ENCODE data around the gene VWCE. TPM values are rescaled to one million over a fixed set of nuclear protein-coding genes. Genes with fewer than 3 reads are reported as not detected.

The VWCE gene
- total RNA-seq, 2 experiments from 2014 or later = 0.64 to 1.0 TPM

- ChIA-PET POLR2A (interaction anchor here (1.6 to 5.3 kb wide), 6 partner anchors 12 to 95 kb away, joined by 3 to 64 read pairs (median 28); partner anchors contain the start of genes CPSF7, CYB561A3, SDHAF2 and TMEM138), CTCF (interaction anchor here (0.6 to 6.0 kb wide), 6 partner anchors 20 to 101 kb away, joined by 3 to 173 read pairs (median 8); partner anchors contain the start of genes CYB561A3, TMEM138 and TMEM216)
- H3K27ac Mint-ChIP-seq = peak overlapping the region; percentile 95
- Histone ChIP-seq H3K36me3 (ENCODE audit: insufficient read depth, low read length) (peaks cover 10% of the 10 kb centered on the region), H3K9me3 (ENCODE audit: control insufficient read depth in 1 of 2, insufficient read depth in 1 of 2, low read length in 2 of 2) (no peaks in the 10 kb centered on the region), H3K4me1 (ENCODE audit: insufficient read depth, low read length) (peaks cover 52% of the 10 kb centered on the region), H3K27ac (ENCODE audit: low read depth in 1 of 2, low read length in 2 of 2) (no peak overlapping the region), H3K4me3 (ENCODE audit: low read length) (no peak overlapping the region), H3K27me3 (ENCODE audit: control insufficient read depth in 1 of 2, insufficient read depth in 2 of 2, low read length in 2 of 2) (no peaks in the 10 kb centered on the region)
- peaks cover 54% of the 10 kb centered on the region for H3K4me1 Mint-ChIP-seq (ENCODE audit: low read depth)
- intact Hi-C loops (cut with DNase I, micrococcal nuclease) = loop anchor here (2.0 to 5.0 kb wide), 5 partner anchors 94 to 492 kb away; partner anchors contain the start of genes CCDC86 (in 1 of the 2), CPSF7 (in 1 of the 2), SYT7 (in 1 of the 2) and TMEM109 (in 1 of the 2)
- DNase-seq (peak in 1 of 14 experiments; percentile 27), ATAC-seq (ENCODE audit: poor library complexity) (no peak)
- no peaks in the 10 kb centered on the region for H3K27me3 Mint-ChIP-seq
- no peaks in the 10 kb centered on the region for H3K9me3 Mint-ChIP-seq
- TF ChIP-seq, protein P1, sequence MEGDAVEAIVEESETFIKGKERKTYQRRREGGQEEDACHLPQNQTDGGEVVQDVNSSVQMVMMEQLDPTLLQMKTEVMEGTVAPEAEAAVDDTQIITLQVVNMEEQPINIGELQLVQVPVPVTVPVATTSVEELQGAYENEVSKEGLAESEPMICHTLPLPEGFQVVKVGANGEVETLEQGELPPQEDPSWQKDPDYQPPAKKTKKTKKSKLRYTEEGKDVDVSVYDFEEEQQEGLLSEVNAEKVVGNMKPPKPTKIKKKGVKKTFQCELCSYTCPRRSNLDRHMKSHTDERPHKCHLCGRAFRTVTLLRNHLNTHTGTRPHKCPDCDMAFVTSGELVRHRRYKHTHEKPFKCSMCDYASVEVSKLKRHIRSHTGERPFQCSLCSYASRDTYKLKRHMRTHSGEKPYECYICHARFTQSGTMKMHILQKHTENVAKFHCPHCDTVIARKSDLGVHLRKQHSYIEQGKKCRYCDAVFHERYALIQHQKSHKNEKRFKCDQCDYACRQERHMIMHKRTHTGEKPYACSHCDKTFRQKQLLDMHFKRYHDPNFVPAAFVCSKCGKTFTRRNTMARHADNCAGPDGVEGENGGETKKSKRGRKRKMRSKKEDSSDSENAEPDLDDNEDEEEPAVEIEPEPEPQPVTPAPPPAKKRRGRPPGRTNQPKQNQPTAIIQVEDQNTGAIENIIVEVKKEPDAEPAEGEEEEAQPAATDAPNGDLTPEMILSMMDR (IDR thresholded peaks at IDR 0.05) = no peak
- H3K4me3 Mint-ChIP-seq = peak overlapping the region; percentile 96
- H3K36me3 Mint-ChIP-seq (ENCODE audit: low read depth) = peaks cover 38% of the 10 kb centered on the region
Measured at GRCh38 chr11:61334434-61335354, 39.6 kb upstream of the VWCE start.

- peak in 1 of 14 experiments; percentile 8 for DNase-seq
- H3K27me3 Mint-ChIP-seq = no peaks in the 10 kb centered on the region
- CTCF ChIA-PET = interaction anchor here (1.4 to 6.0 kb wide), 4 partner anchors 28 to 102 kb away, joined by 4 to 173 read pairs (median 26); partner anchors contain the start of genes CYB561A3, TMEM138 and TMEM216
Measured at GRCh38 chr11:61333550-61334433, 38.7 kb upstream of the VWCE start.

More at GRCh38 chr11:61333550-61334433, 38.7 kb upstream of the VWCE start:
- Mint-ChIP-seq H3K4me1 (ENCODE audit: low read depth) (peaks cover 63% of the 10 kb centered on the region), H3K36me3 (ENCODE audit: low read depth) (peaks cover 44% of the 10 kb centered on the region), H3K4me3 (peak overlapping the region; percentile 96), H3K9me3 (no peaks in the 10 kb centered on the region), H3K27ac (peak overlapping the region; percentile 95)
- H3K27ac ChIP-seq (ENCODE audit: low read depth in 1 of 2, low read length in 2 of 2) = peak overlapping the region; percentile 84 to 87
- H3K4me1 ChIP-seq (ENCODE audit: insufficient read depth, low read length) = peaks cover 52% of the 10 kb centered on the region
- H3K4me3 ChIP-seq (ENCODE audit: low read length) = peak overlapping the region; percentile 91
- no peak for ATAC-seq (ENCODE audit: poor library complexity)
- H3K9me3 ChIP-seq (ENCODE audit: control insufficient read depth in 1 of 2, insufficient read depth in 1 of 2, low read length in 2 of 2) = no peaks in the 10 kb centered on the region
- H3K36me3 ChIP-seq (ENCODE audit: insufficient read depth, low read length) = peaks cover 16% of the 10 kb centered on the region
- POLR2A ChIA-PET = interaction anchor here (0.8 to 5.3 kb wide), 10 partner anchors 11 to 420 kb away, joined by 3 to 64 read pairs (median 4); partner anchors contain the start of genes CPSF7, CYB561A3, SDHAF2 and TMEM109
- H3K27me3 ChIP-seq (ENCODE audit: control insufficient read depth in 1 of 2, insufficient read depth in 2 of 2, low read length in 2 of 2) = no peaks in the 10 kb centered on the region
- TF ChIP-seq, protein P1 (IDR thresholded peaks at IDR 0.05) = no peak
- intact Hi-C loops (cut with DNase I, micrococcal nuclease) = loop anchor here in 1 of 2 experiments (1.0 to 5.0 kb wide), 4 partner anchors 29 to 491 kb away; partner anchors contain the start of genes CCDC86, CPSF7, TMEM109 and TMEM138
